ENCODE data around the gene WWOX.

Gene WWOX

DNA sequence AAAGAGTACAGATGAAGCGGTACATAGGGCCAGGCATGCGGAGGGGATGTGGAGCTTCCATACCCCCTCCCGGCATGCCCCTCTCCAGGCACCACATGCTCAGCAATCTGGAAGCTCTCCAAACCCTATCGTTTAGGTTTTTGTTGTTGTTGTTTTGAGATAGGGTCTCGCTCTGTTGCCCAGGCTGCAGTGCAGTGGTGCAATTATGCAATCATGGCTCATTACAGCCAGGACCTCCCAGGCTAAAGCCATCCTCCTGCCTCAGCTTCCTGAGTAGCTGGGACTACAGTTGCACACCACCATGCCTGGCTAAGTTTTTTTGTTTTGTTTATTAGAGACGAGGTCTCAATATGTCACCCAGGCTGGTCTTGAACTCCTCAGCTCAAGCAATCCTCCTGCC, 50.8 kb downstream of the WWOX start:
- Histone ChIP-seq H3K27me3 (ENCODE audit: control insufficient read depth, insufficient read depth, low read length) (no peaks in the 10 kb centered on the region), H3K9ac (ENCODE audit: low read depth, low read length) (no peak overlapping the region), H3K9me3 (ENCODE audit: control insufficient read depth, insufficient read depth, low read length) (no peaks in the 10 kb centered on the region), H3K4me1 (ENCODE audit: control insufficient read depth, insufficient read depth, low read length) (no peaks in the 10 kb centered on the region), H3K36me3 (ENCODE audit: control insufficient read depth, insufficient read depth, low read length) (no peaks in the 10 kb centered on the region), H3K4me3 (ENCODE audit: low read depth, low read length) (no peak overlapping the region)

GRCh38 chr16:78154729-78155461, 55.4 kb downstream of the WWOX start:
- H3K36me3 ChIP-seq (ENCODE audit: control insufficient read depth, insufficient read depth, low read length): no peaks in the 10 kb centered on the region
- H3K4me1 ChIP-seq (ENCODE audit: control insufficient read depth, insufficient read depth, low read length): no peaks in the 10 kb centered on the region
- no peak overlapping the region for H3K4me3 ChIP-seq (ENCODE audit: low read depth, low read length)
- H3K27me3 ChIP-seq (ENCODE audit: control insufficient read depth, insufficient read depth, low read length): no peaks in the 10 kb centered on the region
- no peaks in the 10 kb centered on the region for H3K9me3 ChIP-seq (ENCODE audit: control insufficient read depth, insufficient read depth, low read length)
- H3K9ac ChIP-seq (ENCODE audit: low read depth, low read length): no peak overlapping the region

DNA sequence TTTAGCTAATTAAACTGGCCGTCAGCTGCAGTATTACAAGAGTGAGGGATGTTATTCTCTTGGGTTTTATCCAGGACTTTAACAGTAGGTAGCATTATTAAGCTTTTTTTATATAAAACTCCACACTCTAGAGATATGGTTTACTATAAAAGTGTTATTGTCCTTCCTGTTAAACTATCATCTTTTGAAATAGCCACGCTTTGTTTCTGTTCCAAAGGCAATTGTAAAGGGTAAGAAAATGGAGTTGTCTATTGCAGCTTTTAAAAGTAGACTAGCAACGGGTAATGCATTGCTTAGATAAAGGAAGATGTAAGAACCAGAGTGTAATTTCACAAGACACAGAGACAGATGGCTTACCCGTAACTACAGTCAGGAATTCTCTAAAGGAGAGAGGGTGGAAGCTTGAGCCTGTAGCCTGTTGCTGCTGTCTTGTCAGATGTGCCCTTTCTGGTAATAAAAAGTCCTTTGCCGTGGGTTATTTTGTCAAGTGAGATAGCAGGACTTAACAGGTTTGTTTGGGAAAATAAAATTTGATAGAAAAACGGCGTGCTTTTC, 56.4 kb downstream of the WWOX start:
- H3K36me3 ChIP-seq (ENCODE audit: control insufficient read depth, insufficient read depth, low read length): no peaks in the 10 kb centered on the region
- H3K4me1 ChIP-seq (ENCODE audit: control insufficient read depth, insufficient read depth, low read length): no peaks in the 10 kb centered on the region
- H3K27me3 ChIP-seq (ENCODE audit: control insufficient read depth, insufficient read depth, low read length): no peaks in the 10 kb centered on the region
- no peak overlapping the region for H3K9ac ChIP-seq (ENCODE audit: low read depth, low read length)
- H3K9me3 ChIP-seq (ENCODE audit: control insufficient read depth, insufficient read depth, low read length): no peaks in the 10 kb centered on the region
- no peak overlapping the region for H3K4me3 ChIP-seq (ENCODE audit: low read depth, low read length)

- H3K9ac ChIP-seq (ENCODE audit: low read depth, low read length): no peak overlapping the region
- H3K27me3 ChIP-seq (ENCODE audit: control insufficient read depth, insufficient read depth, low read length): no peaks in the 10 kb centered on the region
- H3K4me3 ChIP-seq (ENCODE audit: low read depth, low read length): no peak overlapping the region
- no peaks in the 10 kb centered on the region for H3K4me1 ChIP-seq (ENCODE audit: control insufficient read depth, insufficient read depth, low read length)
- no peaks in the 10 kb centered on the region for H3K36me3 ChIP-seq (ENCODE audit: control insufficient read depth, insufficient read depth, low read length)
- H3K9me3 ChIP-seq (ENCODE audit: control insufficient read depth, insufficient read depth, low read length): no peaks in the 10 kb centered on the region
These were observed 61.7 kb downstream of the WWOX start for GRCh38 chr16:78161023-78161729.

DNA sequence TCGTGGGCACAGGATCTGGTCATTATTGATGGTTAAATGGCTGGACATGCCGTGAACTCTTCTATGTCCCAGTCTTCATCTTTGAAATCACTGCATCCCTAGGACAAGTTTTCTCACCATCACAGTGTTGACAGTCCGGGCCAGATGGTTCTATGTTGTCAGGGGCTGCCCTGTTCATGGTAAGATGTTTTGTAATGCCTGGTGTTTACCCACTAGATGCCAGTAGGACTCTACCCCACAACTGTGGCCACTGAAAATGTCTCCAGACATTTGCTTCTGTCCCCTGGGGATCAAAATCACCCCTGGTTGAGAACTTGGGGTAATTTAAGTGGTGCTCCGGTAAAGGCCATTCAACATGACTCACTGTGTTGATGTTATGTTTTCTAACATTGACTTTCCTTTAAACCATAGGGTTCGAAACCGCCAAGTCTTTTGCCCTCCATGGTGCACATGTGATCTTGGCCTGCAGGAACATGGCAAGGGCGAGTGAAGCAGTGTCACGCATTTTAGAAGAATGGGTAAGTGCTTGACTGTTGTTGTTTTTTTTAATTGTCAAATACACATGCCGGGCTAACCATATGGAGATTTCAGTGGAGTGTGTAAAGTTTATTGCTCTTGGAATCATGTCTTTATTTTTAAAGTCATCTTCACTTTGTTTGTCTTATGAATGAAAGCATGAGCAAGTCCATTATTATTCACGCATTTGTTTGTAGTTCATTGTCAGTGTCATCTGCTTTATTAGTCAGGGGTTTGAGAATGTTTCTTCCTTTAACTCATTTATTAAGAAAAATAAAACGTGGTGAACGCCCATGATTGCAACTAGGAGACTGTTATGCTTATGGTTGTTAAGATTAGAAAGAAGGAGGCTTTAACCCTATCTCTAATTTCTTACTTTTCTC, 64.6 kb downstream of the WWOX start:
- no peaks in the 10 kb centered on the region for H3K4me1 ChIP-seq (ENCODE audit: control insufficient read depth, insufficient read depth, low read length)
- H3K9ac ChIP-seq (ENCODE audit: low read depth, low read length): no peak overlapping the region
- no peaks in the 10 kb centered on the region for H3K9me3 ChIP-seq (ENCODE audit: control insufficient read depth, insufficient read depth, low read length)
- H3K36me3 ChIP-seq (ENCODE audit: control insufficient read depth, insufficient read depth, low read length): no peaks in the 10 kb centered on the region
- H3K4me3 ChIP-seq (ENCODE audit: low read depth, low read length): no peak overlapping the region
- H3K27me3 ChIP-seq (ENCODE audit: control insufficient read depth, insufficient read depth, low read length): no peaks in the 10 kb centered on the region

GRCh38 chr16:78170494-78170933, 71.1 kb downstream of the WWOX start:
- H3K9ac ChIP-seq (ENCODE audit: low read depth, low read length): no peak overlapping the region
- no peaks in the 10 kb centered on the region for H3K4me1 ChIP-seq (ENCODE audit: control insufficient read depth, insufficient read depth, low read length)
- no peaks in the 10 kb centered on the region for H3K36me3 ChIP-seq (ENCODE audit: control insufficient read depth, insufficient read depth, low read length)
- no peaks in the 10 kb centered on the region for H3K27me3 ChIP-seq (ENCODE audit: control insufficient read depth, insufficient read depth, low read length)
- H3K4me3 ChIP-seq (ENCODE audit: low read depth, low read length): no peak overlapping the region
- H3K9me3 ChIP-seq (ENCODE audit: control insufficient read depth, insufficient read depth, low read length): no peaks in the 10 kb centered on the region

DNA sequence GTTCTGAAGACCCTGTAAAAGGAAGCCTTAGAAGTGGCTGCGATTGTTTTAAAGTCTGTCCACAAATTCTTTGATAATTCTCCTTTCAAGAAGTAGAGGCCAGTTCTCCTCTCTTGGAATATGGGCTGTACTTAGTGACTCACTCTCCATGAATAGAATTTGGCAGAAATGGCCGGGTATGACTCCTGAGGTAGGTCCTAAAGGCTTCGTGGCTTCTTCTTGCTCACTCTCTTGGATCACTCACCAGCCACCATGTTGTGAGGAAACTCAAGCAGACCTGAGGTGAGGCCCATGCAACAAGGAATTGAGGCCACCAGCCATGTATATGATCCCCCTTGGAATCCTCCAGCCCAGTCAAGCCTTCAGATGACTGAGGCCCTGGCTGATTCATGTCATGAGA, 75.8 kb downstream of the WWOX start:
- Histone ChIP-seq H3K36me3 (ENCODE audit: control insufficient read depth, insufficient read depth, low read length) (no peaks in the 10 kb centered on the region), H3K4me1 (ENCODE audit: control insufficient read depth, insufficient read depth, low read length) (no peaks in the 10 kb centered on the region), H3K27me3 (ENCODE audit: control insufficient read depth, insufficient read depth, low read length) (no peaks in the 10 kb centered on the region), H3K4me3 (ENCODE audit: low read depth, low read length) (no peak overlapping the region), H3K9ac (ENCODE audit: low read depth, low read length) (no peak overlapping the region), H3K9me3 (ENCODE audit: control insufficient read depth, insufficient read depth, low read length) (no peaks in the 10 kb centered on the region)

DNA sequence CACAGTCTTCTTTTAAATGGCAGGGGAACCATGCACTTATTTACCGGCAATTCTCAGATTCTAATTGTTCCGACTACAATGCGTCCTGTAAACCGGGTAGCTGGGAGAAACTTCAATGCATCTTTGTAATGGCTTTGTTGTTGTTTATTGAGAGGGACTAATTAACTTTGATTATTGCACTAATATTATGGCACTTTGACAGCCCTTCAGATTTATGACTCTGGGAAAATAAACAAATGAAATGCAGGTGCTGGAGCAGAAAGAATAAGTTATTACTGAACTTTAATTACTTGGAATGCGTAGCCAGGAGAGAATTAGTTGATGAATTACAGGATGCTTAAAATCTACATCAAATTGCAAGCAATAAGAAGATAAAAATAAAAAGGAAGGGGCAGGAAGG, 77.0 kb downstream of the WWOX start:
- Histone ChIP-seq H3K9ac (ENCODE audit: low read depth, low read length) (no peak overlapping the region), H3K4me1 (ENCODE audit: control insufficient read depth, insufficient read depth, low read length) (no peaks in the 10 kb centered on the region), H3K27me3 (ENCODE audit: control insufficient read depth, insufficient read depth, low read length) (no peaks in the 10 kb centered on the region), H3K4me3 (ENCODE audit: low read depth, low read length) (no peak overlapping the region), H3K36me3 (ENCODE audit: control insufficient read depth, insufficient read depth, low read length) (no peaks in the 10 kb centered on the region), H3K9me3 (ENCODE audit: control insufficient read depth, insufficient read depth, low read length) (no peaks in the 10 kb centered on the region)

DNA sequence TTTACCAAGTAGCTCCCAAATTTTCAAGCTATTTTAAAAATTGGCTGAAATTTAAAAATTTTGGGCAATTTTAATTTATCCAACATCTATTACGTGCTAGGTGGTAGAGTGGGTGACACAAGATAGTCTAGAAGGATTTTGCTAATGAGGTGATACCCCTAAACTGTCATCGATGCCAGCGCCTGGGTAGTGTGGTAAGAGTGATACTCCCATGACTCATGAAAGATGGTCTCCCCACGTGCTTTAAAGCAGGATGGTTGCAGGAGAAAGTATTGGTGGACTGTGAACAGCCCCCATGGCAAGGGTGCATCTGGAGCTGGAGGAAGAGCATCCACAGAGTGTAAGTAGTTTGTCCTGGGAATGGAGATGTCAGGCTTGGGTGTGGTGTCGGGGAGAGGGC, 77.8 kb downstream of the WWOX start:
- no peaks in the 10 kb centered on the region for H3K9me3 ChIP-seq (ENCODE audit: control insufficient read depth, insufficient read depth, low read length)
- H3K27me3 ChIP-seq (ENCODE audit: control insufficient read depth, insufficient read depth, low read length): no peaks in the 10 kb centered on the region
- no peaks in the 10 kb centered on the region for H3K4me1 ChIP-seq (ENCODE audit: control insufficient read depth, insufficient read depth, low read length)
- no peaks in the 10 kb centered on the region for H3K36me3 ChIP-seq (ENCODE audit: control insufficient read depth, insufficient read depth, low read length)
- H3K4me3 ChIP-seq (ENCODE audit: low read depth, low read length): no peak overlapping the region
- no peak overlapping the region for H3K9ac ChIP-seq (ENCODE audit: low read depth, low read length)

- Histone ChIP-seq H3K36me3 (ENCODE audit: control insufficient read depth, insufficient read depth, low read length) (no peaks in the 10 kb centered on the region), H3K4me1 (ENCODE audit: control insufficient read depth, insufficient read depth, low read length) (no peaks in the 10 kb centered on the region), H3K4me3 (ENCODE audit: low read depth, low read length) (no peak overlapping the region), H3K9ac (ENCODE audit: low read depth, low read length) (no peak overlapping the region), H3K9me3 (ENCODE audit: control insufficient read depth, insufficient read depth, low read length) (no peaks in the 10 kb centered on the region), H3K27me3 (ENCODE audit: control insufficient read depth, insufficient read depth, low read length) (no peaks in the 10 kb centered on the region)
These were observed 78.5 kb downstream of the WWOX start for GRCh38 chr16:78177987-78178386.

DNA sequence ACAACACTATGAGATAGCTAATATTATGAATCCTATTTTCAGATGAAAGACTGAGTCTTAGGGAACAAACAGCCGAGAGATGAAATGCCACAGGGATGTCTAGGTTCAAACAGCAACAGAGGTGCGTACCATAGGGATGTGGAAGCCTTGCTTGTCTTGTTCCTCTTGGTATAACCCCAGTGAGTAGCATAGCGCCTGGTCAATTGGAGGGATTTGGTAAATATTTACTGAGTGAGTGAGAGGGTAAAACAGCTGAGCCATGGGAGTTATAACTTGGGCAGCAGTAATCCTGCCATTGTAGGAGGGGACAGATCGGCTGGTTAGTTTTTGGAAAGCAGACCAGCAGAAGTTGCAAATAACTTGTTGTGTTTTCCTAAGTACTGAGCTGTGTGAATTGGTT, 80.2 kb downstream of the WWOX start:
- no peak overlapping the region for H3K9ac ChIP-seq (ENCODE audit: low read depth, low read length)
- no peaks in the 10 kb centered on the region for H3K27me3 ChIP-seq (ENCODE audit: control insufficient read depth, insufficient read depth, low read length)
- no peaks in the 10 kb centered on the region for H3K4me1 ChIP-seq (ENCODE audit: control insufficient read depth, insufficient read depth, low read length)
- H3K36me3 ChIP-seq (ENCODE audit: control insufficient read depth, insufficient read depth, low read length): no peaks in the 10 kb centered on the region
- H3K9me3 ChIP-seq (ENCODE audit: control insufficient read depth, insufficient read depth, low read length): no peaks in the 10 kb centered on the region
- no peak overlapping the region for H3K4me3 ChIP-seq (ENCODE audit: low read depth, low read length)
